Activated gamma-delta T cell treated with Interleukin-2 at 50 U/mL for 16 hours (primary cell): ENCODE data around the gene MAPK1.
"Not testable (repeated sequence)": the region's sequence is repeated elsewhere in the genome, so short reads cannot be mapped to it uniquely, and the experiment has no call there.

Experiments used
- DNase-seq: peaks from one replicate; pipeline ENCODE4 v3.0.0-alpha.2; 2020

The MAPK1 gene

GRCh38 chr22:21744917-21745316 lies 122.5 kb downstream of the MAPK1 start:
- DNase-seq: not testable (repeated sequence)

DNA sequence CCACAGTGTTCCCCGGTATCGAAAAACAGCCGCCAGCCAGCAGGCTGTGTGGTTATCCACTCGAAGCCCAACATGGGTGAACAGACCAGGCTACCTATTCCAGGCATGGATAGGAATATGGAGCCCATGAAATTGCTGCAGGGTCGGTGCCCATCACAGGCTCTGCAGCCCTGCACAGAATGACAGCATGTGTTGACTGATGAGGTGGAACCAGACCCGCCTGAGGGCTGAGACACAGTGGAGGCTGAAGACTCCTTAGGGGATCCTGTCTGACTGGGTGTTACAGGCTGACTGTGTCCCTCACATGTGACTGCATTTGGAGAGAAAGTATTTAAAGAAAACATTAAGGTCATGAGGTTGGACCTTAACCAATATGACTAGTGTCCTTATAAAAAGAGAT lies 125.7 kb downstream of the MAPK1 start:
- no peak for DNase-seq

- DNase-seq: no peak
Observed at GRCh38 chr22:21741059-21741458, 126.4 kb downstream of the MAPK1 start.

- no peak for DNase-seq
Observed at GRCh38 chr22:21739828-21740377, 127.5 kb downstream of the MAPK1 start.

GRCh38 chr22:21738966-21739365 lies 128.5 kb downstream of the MAPK1 start:
- DNase-seq: no peak

- no peak for DNase-seq
Observed at GRCh38 chr22:21738081-21738480, 129.4 kb downstream of the MAPK1 start.

DNA sequence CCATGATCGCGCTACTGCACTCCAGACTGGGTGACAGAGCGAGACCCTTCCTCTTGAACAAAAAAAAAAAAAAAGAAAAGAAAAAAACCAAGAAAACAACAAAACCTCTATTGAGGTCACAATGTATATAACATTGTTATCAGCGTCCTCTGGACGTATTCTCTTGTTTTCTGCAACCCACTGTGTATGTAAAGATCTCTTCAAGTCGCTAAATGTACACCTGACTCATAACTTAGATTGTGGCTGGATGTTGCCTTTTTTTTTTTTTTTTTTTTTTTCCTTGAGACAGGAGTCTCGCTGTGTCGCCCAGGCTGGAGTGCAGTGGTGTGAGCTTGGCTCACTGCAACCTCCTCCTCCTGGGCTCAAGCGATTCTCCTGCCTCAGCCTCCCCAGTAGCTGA lies 130.5 kb downstream of the MAPK1 start:
- DNase-seq: no peak

- DNase-seq: no peak
Observed at GRCh38 chr22:21736084-21736642, 131.3 kb downstream of the MAPK1 start.

DNA sequence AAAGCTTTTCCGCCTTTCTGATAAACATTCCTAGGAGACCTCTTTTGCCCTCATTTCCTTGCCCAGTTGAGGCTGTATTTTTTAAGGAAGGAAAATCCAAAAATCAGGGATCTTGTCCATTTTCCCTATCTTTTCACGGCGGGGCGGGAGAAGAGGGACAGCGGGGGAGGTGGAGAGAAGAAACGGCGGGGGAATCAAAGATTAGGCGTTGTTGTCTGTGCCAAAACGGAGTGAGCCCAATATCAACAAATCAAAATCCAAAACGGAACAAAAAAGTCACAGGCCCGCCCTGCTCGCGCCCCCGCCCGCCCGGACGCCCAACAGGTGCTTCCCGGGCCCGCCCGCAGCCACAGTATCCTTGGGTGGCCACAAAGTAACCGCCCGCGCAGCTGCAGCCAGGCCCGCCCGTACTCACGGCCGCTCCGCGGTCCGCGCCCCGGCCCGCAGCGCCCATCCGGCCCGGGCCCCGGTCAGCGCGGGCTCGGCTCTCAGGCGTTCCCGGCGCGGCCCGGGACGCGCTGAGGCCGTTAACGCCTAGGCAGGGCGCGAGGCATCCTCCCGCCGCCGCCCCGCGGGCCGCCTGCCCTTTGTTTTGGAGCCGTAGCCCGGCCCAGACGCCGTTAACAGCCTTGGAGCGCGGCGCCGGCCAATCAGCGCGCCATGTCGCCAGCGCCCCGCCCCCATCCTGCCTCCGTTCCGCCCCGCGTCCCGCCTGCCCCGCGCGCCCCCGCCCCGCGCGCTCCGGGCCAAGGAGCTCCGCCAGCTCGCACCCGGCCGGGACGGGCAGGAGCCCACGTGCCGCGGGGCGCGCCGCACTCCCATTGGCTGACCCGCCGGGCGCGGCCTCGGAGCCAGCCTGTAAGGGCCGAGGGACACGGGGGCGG lies 132.0 kb downstream of the MAPK1 start, which contains the start of gene YPEL1:
Gene YPEL1, minus strand, starts transcription at position 595 of the 884 bp plus-strand sequence. CDS start 25,050 bp downstream, outside the sequence.
- DNase-seq: peak; percentile 96

GRCh38 chr22:21734540-21735199 lies 132.8 kb downstream of the MAPK1 start:
- DNase-seq: peak; percentile 10

DNA sequence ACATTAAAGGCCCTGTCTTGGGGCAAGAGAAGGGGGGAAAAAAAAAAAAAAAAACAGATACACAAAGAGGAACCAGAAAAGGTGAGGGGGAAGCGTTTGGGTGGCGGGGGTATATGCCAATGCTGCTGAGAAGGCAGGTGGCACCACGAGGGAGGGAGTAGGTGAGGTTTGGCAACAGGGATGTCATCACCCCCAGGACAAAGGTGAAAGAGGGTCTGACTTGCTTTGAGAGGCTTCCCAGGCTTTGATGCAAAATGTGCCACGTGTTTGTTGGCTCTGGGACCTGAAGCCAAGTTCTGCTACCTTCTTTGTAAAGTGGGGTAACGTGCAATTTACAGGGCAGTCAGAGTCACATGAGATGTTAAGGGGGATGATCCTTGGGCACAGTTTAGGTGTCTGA lies 135.9 kb downstream of the MAPK1 start:
- DNase-seq: no peak

DNA sequence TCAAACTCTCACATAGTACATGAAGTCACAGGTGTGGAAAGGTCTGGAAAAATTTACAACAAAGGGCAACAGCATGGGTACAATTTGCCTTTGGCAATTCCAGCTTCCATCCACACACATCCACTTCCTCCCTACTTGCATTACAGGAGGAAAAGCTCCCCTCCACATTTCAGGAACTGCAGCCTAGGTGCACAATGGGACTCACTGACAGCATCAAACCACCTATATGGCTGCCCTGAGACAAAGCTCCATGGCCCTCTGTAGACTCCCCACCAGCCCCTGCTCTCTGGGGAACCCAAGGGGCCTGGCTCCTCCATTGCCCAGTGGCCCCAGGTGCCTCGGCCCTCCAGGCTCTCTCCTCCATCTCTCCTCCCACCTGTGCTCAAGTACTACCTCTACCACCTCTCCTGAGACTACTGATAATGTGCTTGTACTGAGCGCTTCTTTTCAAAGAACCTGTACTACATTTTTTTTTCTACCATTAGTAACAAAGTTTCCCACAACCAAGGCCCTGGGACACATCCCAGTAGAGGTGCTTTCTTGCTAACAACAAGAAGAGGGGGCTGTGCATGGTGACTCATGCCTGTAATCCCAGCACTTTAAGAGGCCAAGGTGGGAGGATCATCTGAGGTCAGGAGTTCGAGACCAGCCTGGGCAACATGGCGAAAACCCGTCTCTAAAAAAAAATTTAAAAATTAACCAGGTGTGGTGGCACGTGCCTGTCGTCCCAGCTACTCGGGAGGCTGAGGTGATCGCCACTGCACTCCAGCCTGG lies 136.7 kb downstream of the MAPK1 start:
- DNase-seq: no peak

- DNase-seq: not testable (repeated sequence)
Observed at GRCh38 chr22:21729184-21729583, 138.3 kb downstream of the MAPK1 start.

DNA sequence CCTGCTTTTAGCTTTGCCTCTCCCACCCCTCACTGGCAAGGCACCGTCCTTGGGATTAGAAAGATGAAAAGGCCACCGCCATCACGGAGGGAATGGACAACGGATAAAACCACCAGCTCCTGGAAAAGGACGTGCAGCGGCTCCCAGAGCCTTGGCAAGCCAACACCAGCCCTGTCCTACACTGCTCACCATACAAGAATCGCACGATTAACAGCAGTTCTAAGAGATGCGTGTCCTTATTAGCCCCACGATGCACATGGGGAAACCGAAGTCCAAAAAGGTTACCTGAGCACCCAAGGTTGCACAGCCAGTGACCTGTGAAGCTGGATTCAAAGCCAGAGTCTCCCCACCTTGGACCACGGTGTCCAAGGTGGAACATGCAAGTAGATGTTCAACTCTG lies 139.2 kb downstream of the MAPK1 start:
- DNase-seq: no peak

DNA sequence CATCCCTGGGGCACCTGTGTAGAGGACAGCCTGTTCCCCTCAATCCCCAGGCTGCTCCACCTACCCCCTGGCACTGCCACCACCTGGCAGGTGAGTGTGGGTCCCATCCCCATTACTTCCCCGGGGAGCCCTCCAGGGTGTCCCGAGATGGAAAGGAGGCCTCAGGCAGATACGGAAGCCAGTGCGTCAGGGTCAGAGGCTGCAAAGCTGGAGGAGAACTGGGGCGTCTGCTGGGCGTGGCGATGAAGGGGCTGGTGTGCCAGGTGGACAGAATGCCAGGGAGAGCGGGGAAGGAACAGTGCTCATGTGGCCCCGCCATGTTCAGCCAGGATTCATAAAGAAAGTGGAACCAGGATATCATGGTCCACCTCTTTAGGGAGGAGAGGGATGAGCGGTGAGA lies 139.7 kb downstream of the MAPK1 start:
- no peak for DNase-seq

- DNase-seq: no peak
Observed at GRCh38 chr22:21727159-21727558, 140.3 kb downstream of the MAPK1 start.

GRCh38 chr22:21726650-21727049 lies 140.8 kb downstream of the MAPK1 start:
- peak; percentile 50 for DNase-seq

- DNase-seq: no peak
Observed at GRCh38 chr22:21725956-21726649, 141.3 kb downstream of the MAPK1 start.

DNA sequence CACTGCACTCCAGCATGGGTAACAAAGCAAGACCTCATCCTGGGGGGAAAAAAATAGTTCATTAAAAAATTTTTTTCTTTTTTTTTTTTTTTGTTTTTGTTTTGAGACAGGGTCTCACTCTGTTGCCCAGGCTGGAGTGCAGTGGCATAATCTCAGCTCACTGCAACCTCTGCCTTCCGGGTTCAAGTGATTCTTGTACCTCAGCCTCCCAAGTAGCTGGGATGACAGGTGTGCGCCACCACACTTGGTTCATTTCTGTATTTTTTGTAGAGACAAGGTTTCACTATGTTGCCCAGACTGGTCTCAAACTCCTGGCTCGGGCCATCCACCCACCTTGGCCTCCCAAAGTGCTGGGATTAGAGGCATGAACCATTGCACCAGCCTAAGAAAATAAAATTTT lies 142.9 kb downstream of the MAPK1 start:
- not testable (repeated sequence) for DNase-seq

DNA sequence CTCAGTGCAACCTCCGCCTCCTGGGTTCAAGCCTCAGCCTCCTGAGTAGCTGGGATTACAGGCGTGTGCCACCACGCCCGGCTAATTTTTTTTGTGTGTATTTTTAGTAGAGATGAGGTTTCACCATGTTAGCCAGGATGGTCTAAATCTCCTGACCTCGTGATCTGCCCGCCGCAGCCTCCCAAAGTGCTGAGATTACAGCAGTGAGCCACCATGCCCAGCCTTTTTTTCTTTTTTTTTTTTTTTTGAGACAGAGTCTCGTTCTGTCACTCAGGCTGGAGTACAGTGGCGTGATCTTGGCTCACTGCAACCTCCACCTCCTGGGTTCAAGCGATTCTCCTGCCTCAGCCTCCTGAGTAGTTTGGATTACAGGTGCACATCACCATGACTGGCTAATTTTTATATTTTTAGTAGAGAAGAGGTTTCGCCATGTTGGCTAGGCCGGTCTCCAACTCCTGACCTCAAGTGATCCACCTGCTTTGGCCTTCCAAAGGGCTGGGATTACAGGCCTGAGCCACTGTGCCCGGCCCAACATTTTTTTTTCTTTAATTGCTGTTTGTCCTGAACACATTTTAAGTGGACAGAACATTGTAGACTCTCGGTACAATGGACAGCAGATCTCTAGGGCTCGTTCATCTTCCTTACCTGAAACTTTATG lies 146.1 kb downstream of the MAPK1 start:
- not testable (repeated sequence) for DNase-seq

- DNase-seq: not testable (repeated sequence)
Observed at GRCh38 chr22:21720191-21720859, 147.1 kb downstream of the MAPK1 start.
